ENCODE measurements around the gene MED15.

MED15 gene

GRCh38 chr22:20572132-20572802 lies 64.9 kb downstream of the MED15 start:
- no peaks in the 10 kb centered on the region for H3K9me2 ChIP-seq (replicated peaks; ENCODE audit: control insufficient read depth, low read length)
- no peaks in the 10 kb centered on the region for H3K9me3 ChIP-seq (ENCODE audit: control insufficient read depth, insufficient read depth, low read length)
- H3K79me2 ChIP-seq (ENCODE audit: control insufficient read depth, low read length): no peaks in the 10 kb centered on the region
- H3F3A ChIP-seq (ENCODE audit: control insufficient read depth, insufficient read depth): no peaks in the 10 kb centered on the region
- no peak overlapping the region for H3K4me2 ChIP-seq (ENCODE audit: low read length)
- TF ChIP-seq EZH2phosphoT487 (IDR thresholded peaks at IDR 0.05; ENCODE audit: borderline replicate concordance, low read length) (no peak), CTCF (IDR thresholded peaks at IDR 0.05; ENCODE audit: low read depth, low read length, poor library complexity, severe bottlenecking) (no peak)
- no peak overlapping the region for H3K4me3 ChIP-seq (ENCODE audit: low read length)
- peaks cover 85% of the 10 kb centered on the region for H3K36me3 ChIP-seq (ENCODE audit: control insufficient read depth, low read length)
- H3K4me1 ChIP-seq (ENCODE audit: control insufficient read depth, low read length): no peaks in the 10 kb centered on the region
- no peak overlapping the region for H3K27ac ChIP-seq (ENCODE audit: low read depth, low read length)
- H4K20me1 ChIP-seq (ENCODE audit: control insufficient read depth, insufficient read depth, low read depth, low read length): no peaks in the 10 kb centered on the region
- H3K27me3 ChIP-seq (ENCODE audit: control insufficient read depth, low read length): no peaks in the 10 kb centered on the region

- no peaks in the 10 kb centered on the region for H3K4me1 ChIP-seq (ENCODE audit: control insufficient read depth, low read length)
- no peaks in the 10 kb centered on the region for H3K9me3 ChIP-seq (ENCODE audit: control insufficient read depth, insufficient read depth, low read length)
- H3K79me2 ChIP-seq (ENCODE audit: control insufficient read depth, low read length): no peaks in the 10 kb centered on the region
- H3K9me2 ChIP-seq (replicated peaks; ENCODE audit: control insufficient read depth, low read length): no peaks in the 10 kb centered on the region
- no peak overlapping the region for H3K4me2 ChIP-seq (ENCODE audit: low read length)
- H3K27ac ChIP-seq (ENCODE audit: low read depth, low read length): no peak overlapping the region
- H3K4me3 ChIP-seq (ENCODE audit: low read length): no peak overlapping the region
- no peaks in the 10 kb centered on the region for H3F3A ChIP-seq (ENCODE audit: control insufficient read depth, insufficient read depth)
- H3K27me3 ChIP-seq (ENCODE audit: control insufficient read depth, low read length): no peaks in the 10 kb centered on the region
- peaks cover 84% of the 10 kb centered on the region for H3K36me3 ChIP-seq (ENCODE audit: control insufficient read depth, low read length)
- H4K20me1 ChIP-seq (ENCODE audit: control insufficient read depth, insufficient read depth, low read depth, low read length): no peaks in the 10 kb centered on the region
- no peak for TF ChIP-seq CTCF (IDR thresholded peaks at IDR 0.05; ENCODE audit: low read depth, low read length, poor library complexity, severe bottlenecking)
- no peak for TF ChIP-seq EZH2phosphoT487 (IDR thresholded peaks at IDR 0.05; ENCODE audit: borderline replicate concordance, low read length)
Observed at GRCh38 chr22:20573176-20573832, 65.9 kb downstream of the MED15 start.

- no peaks in the 10 kb centered on the region for H3K9me2 ChIP-seq (replicated peaks; ENCODE audit: control insufficient read depth, low read length)
- H3K79me2 ChIP-seq (ENCODE audit: control insufficient read depth, low read length): no peaks in the 10 kb centered on the region
- H3K36me3 ChIP-seq (ENCODE audit: control insufficient read depth, low read length): peaks cover 84% of the 10 kb centered on the region
- no peaks in the 10 kb centered on the region for H3F3A ChIP-seq (ENCODE audit: control insufficient read depth, insufficient read depth)
- H3K27ac ChIP-seq (ENCODE audit: low read depth, low read length): no peak overlapping the region
- no peak overlapping the region for H3K4me3 ChIP-seq (ENCODE audit: low read length)
- H3K4me1 ChIP-seq (ENCODE audit: control insufficient read depth, low read length): no peaks in the 10 kb centered on the region
- H3K27me3 ChIP-seq (ENCODE audit: control insufficient read depth, low read length): no peaks in the 10 kb centered on the region
- TF ChIP-seq CTCF (IDR thresholded peaks at IDR 0.05; ENCODE audit: low read depth, low read length, poor library complexity, severe bottlenecking) (no peak), EZH2phosphoT487 (IDR thresholded peaks at IDR 0.05; ENCODE audit: borderline replicate concordance, low read length) (no peak)
- no peaks in the 10 kb centered on the region for H3K9me3 ChIP-seq (ENCODE audit: control insufficient read depth, insufficient read depth, low read length)
- no peak overlapping the region for H3K4me2 ChIP-seq (ENCODE audit: low read length)
- no peaks in the 10 kb centered on the region for H4K20me1 ChIP-seq (ENCODE audit: control insufficient read depth, insufficient read depth, low read depth, low read length)
Observed at GRCh38 chr22:20573833-20574615, 66.6 kb downstream of the MED15 start.
